SH-SY5Y (cell line): ENCODE data around the gene OPCML.

Source experiments
- GATA2 ChIP-seq: IDR thresholded peaks from 2 replicates; pipeline ENCODE4 v1.6.1; 2011; ENCODE audit warnings: mild to moderate bottlenecking, low read depth, low read length
- GATA3 ChIP-seq: IDR thresholded peaks from 2 replicates; pipeline ENCODE4 v1.6.1; 2011; ENCODE audit warnings: low read depth, mild to moderate bottlenecking, low read length, moderate library complexity

GRCh38 chr11:132856032-132856431 is 676.3 kb downstream of the OPCML start:
- TF ChIP-seq GATA2 (no peak), GATA3 (no peak)
